ENCODE data around the gene DNAI7.

- TF ChIP-seq CTCF (IDR thresholded peaks at IDR 0.05) (no peak), POLR2AphosphoS5 (IDR thresholded peaks at IDR 0.05; ENCODE audit: low read depth, low read length) (no peak), SIN3A (IDR thresholded peaks at IDR 0.05; ENCODE audit: borderline replicate concordance, insufficient read depth, low read depth, low read length) (no peak), REST (IDR thresholded peaks at IDR 0.05; ENCODE audit: insufficient read depth in 1 of 2, low read depth in 2 of 2, low read length in 1 of 2) (no peak), TCF7L2 (IDR thresholded peaks at IDR 0.05; ENCODE audit: low read depth, low read length) (no peak)
Observed at GRCh38 chr12:25121916-25122315, 73.0 kb downstream of the DNAI7 start.
